ENCODE results near the gene LOXL4. TPM values are rescaled to one million over a fixed set of nuclear protein-coding genes. Genes with fewer than 3 reads are reported as not detected.
"Not testable (repeated sequence)": the region's sequence is repeated elsewhere in the genome, so short reads cannot be mapped to it uniquely, and the experiment has no call there.

Gene LOXL4
- total RNA-seq, 1 experiment from 2014 or later = 23.0 TPM

- no peak for DNase-seq (ENCODE audit: low spot score)
Observed at GRCh38 chr10:98244586-98244985, 23.4 kb downstream of the LOXL4 start.

GRCh38 chr10:98244141-98244540, 23.9 kb downstream of the LOXL4 start:
- DNase-seq (ENCODE audit: low spot score) = no peak

GRCh38 chr10:98242823-98243222, 25.2 kb downstream of the LOXL4 start:
- peak; percentile 64 for DNase-seq (ENCODE audit: low spot score)

GRCh38 chr10:98240524-98240923, 27.5 kb downstream of the LOXL4 start:
- DNase-seq (ENCODE audit: low spot score) = no peak

GRCh38 chr10:98238391-98238790, 29.6 kb downstream of the LOXL4 start:
- no peak for DNase-seq (ENCODE audit: low spot score)

GRCh38 chr10:98236862-98237261, 31.1 kb downstream of the LOXL4 start:
- DNase-seq (ENCODE audit: low spot score) = no peak

GRCh38 chr10:98235846-98236245, 32.1 kb downstream of the LOXL4 start:
- no peak for DNase-seq (ENCODE audit: low spot score)

GRCh38 chr10:98231417-98231816, 36.6 kb downstream of the LOXL4 start:
- DNase-seq (ENCODE audit: low spot score) = no peak

- not testable (repeated sequence) for DNase-seq (ENCODE audit: low spot score)
Observed at GRCh38 chr10:98228266-98228665, 39.7 kb downstream of the LOXL4 start.

GRCh38 chr10:98227713-98228112, 40.3 kb downstream of the LOXL4 start:
- not testable (repeated sequence) for DNase-seq (ENCODE audit: low spot score)

- DNase-seq (ENCODE audit: low spot score) = no peak
Observed at GRCh38 chr10:98226508-98227144, 41.4 kb downstream of the LOXL4 start.

GRCh38 chr10:98224996-98225395, 43.0 kb downstream of the LOXL4 start:
- no peak for DNase-seq (ENCODE audit: low spot score)

GRCh38 chr10:98224509-98224908, 43.5 kb downstream of the LOXL4 start:
- no peak for DNase-seq (ENCODE audit: low spot score)

GRCh38 chr10:98223874-98224273, 44.1 kb downstream of the LOXL4 start:
- no peak for DNase-seq (ENCODE audit: low spot score)

GRCh38 chr10:98217801-98218200, 50.2 kb downstream of the LOXL4 start:
- DNase-seq (ENCODE audit: low spot score) = no peak

GRCh38 chr10:98215373-98215772, 52.6 kb downstream of the LOXL4 start:
- DNase-seq (ENCODE audit: low spot score) = no peak

- no peak for DNase-seq (ENCODE audit: low spot score)
Observed at GRCh38 chr10:98213740-98214139, 54.3 kb downstream of the LOXL4 start.

GRCh38 chr10:98212196-98212595, 55.8 kb downstream of the LOXL4 start:
- DNase-seq (ENCODE audit: low spot score) = no peak

- no peak for DNase-seq (ENCODE audit: low spot score)
Observed at GRCh38 chr10:98209441-98209840, 58.6 kb downstream of the LOXL4 start.

- no peak for DNase-seq (ENCODE audit: low spot score)
Observed at GRCh38 chr10:98208925-98209324, 59.1 kb downstream of the LOXL4 start.

GRCh38 chr10:98205351-98205750, 62.6 kb downstream of the LOXL4 start:
- DNase-seq (ENCODE audit: low spot score) = no peak

- no peak for DNase-seq (ENCODE audit: low spot score)
Observed at GRCh38 chr10:98202378-98202777, 65.6 kb downstream of the LOXL4 start.

- DNase-seq (ENCODE audit: low spot score) = no peak
Observed at GRCh38 chr10:98201760-98202159, 66.2 kb downstream of the LOXL4 start.

Data from HT-29 (cell line).